ENCODE data around the gene PER1. TPM values are rescaled to one million over a fixed set of nuclear protein-coding genes. Genes with fewer than 3 reads are reported as not detected.

The PER1 gene
- total and polyA plus RNA-seq, 9 of the 15 experiments (the other 6 are each of a cell fraction or from before 2014, with no cell fraction given), result 0.13 to 26.0 (median 3.4) TPM

DNA sequence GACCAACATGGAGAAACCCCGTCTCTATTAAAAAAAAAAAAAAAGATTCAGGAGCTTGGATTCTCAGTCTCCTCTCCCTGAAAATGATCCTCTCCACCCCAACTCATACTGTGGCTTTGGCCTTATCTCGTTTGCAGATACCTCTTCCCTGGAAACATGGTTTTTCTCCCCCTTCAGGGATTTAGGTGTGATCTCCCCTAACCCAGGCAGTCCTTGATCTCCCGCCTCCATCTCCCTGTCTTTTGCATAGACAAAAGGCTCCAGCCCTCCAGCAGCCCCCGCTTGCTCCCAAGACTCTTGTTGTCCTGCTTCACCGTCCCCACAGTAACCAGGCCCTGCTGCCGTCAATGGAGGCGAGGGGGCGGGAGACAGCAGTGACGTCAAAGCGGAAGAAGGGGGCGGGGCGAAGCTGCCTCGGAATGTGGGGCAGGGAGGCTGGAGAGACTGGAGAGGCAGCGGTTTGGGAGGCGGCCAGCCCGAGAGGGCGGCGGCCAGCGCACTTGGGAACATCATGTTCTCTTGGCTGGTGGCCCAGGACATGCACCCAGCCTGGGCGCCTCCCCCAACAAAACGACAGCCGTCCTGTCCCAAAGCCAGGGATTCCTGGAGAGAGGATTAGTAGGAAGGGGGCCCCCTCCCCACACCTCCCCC, 1.9 kb upstream of the PER1 start (continued):
- TF ChIP-seq, protein P1, sequence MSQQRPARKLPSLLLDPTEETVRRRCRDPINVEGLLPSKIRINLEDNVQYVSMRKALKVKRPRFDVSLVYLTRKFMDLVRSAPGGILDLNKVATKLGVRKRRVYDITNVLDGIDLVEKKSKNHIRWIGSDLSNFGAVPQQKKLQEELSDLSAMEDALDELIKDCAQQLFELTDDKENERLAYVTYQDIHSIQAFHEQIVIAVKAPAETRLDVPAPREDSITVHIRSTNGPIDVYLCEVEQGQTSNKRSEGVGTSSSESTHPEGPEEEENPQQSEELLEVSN (IDR thresholded peaks at IDR 0.05; ENCODE audit: borderline replicate concordance in 1 of 2, extremely low read depth in 1 of 2, insufficient read depth in 1 of 2, insufficient read length in 1 of 2, low read depth in 1 of 2, low read length in 1 of 2, poor library complexity in 1 of 2, severe bottlenecking in 1 of 2), result peak in 1 of 2 experiments; percentile 56
- no peak for TF ChIP-seq HDAC2 (IDR thresholded peaks at IDR 0.05)
- no peak for TF ChIP-seq ZBED1 (IDR thresholded peaks at IDR 0.05)
- TF ChIP-seq ETV5 (CRISPR knock-in tag; IDR thresholded peaks at IDR 0.05; ENCODE audit: low read depth), result peak; percentile 58; the same call in 1 of the 2 replicates
- TF ChIP-seq MEF2D (tag; conservative IDR thresholded peaks at IDR 0.05; ENCODE audit: low read depth), result no peak
- no peak for TF ChIP-seq KAT8 (IDR thresholded peaks at IDR 0.05; ENCODE audit: low read depth)
- no peak for TF ChIP-seq ZNF121 (CRISPR knock-in tag; conservative IDR thresholded peaks at IDR 0.05)
- TF ChIP-seq MAFK (IDR thresholded peaks at IDR 0.05; ENCODE audit: low read length), result no peak
- no peak for TF ChIP-seq XRCC5 (IDR thresholded peaks at IDR 0.05; ENCODE audit: low read depth, low read length)
- no peak for TF ChIP-seq ZNF75A (CRISPR knock-in tag; IDR thresholded peaks at IDR 0.05)
- TF ChIP-seq CREM (IDR thresholded peaks at IDR 0.05; ENCODE audit: low read depth), result peak; percentile 96
- TF ChIP-seq PPARD (CRISPR knock-in tag; IDR thresholded peaks at IDR 0.05), result no peak
- peak; percentile 36; the same call in 1 of the 2 replicates for TF ChIP-seq POLR2AphosphoS5 (IDR thresholded peaks at IDR 0.05; ENCODE audit: control insufficient read depth, insufficient read depth, low read depth, low read length)
- TF ChIP-seq ATF1 (CRISPR knock-in tag; IDR thresholded peaks at IDR 0.05), result 0 out of 2 replicates have a peak, but pooled peaks have one; percentile 46
- TF ChIP-seq ATF1 (tag; IDR thresholded peaks at IDR 0.05), result peak; percentile 93
- TF ChIP-seq ZNF445 (CRISPR knock-in tag; IDR thresholded peaks at IDR 0.05; ENCODE audit: low read depth), result no peak
- TF ChIP-seq SIRT6 (IDR thresholded peaks at IDR 0.05; ENCODE audit: low read depth, low read length), result no peak
- no peak for TF ChIP-seq FOXP1 (CRISPR knock-in tag; IDR thresholded peaks at IDR 0.05)
- TF ChIP-seq, protein P2, sequence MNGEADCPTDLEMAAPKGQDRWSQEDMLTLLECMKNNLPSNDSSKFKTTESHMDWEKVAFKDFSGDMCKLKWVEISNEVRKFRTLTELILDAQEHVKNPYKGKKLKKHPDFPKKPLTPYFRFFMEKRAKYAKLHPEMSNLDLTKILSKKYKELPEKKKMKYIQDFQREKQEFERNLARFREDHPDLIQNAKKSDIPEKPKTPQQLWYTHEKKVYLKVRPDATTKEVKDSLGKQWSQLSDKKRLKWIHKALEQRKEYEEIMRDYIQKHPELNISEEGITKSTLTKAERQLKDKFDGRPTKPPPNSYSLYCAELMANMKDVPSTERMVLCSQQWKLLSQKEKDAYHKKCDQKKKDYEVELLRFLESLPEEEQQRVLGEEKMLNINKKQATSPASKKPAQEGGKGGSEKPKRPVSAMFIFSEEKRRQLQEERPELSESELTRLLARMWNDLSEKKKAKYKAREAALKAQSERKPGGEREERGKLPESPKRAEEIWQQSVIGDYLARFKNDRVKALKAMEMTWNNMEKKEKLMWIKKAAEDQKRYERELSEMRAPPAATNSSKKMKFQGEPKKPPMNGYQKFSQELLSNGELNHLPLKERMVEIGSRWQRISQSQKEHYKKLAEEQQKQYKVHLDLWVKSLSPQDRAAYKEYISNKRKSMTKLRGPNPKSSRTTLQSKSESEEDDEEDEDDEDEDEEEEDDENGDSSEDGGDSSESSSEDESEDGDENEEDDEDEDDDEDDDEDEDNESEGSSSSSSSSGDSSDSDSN (IDR thresholded peaks at IDR 0.05; ENCODE audit: borderline replicate concordance in 1 of 2, low read depth in 2 of 2, low read length in 2 of 2), result 0 out of 4 replicates have a peak, but pooled peaks of 1 of the 2 experiments have one; percentile 57
- no peak for TF ChIP-seq SLC30A9 (CRISPR knock-in tag; IDR thresholded peaks at IDR 0.05)

All from K562 (cell line).